Tibial nerve (tissue), 4 donors: Measurements from ENCODE around the gene CCDC92. TPM values are rescaled to one million over a fixed set of nuclear protein-coding genes. Genes with fewer than 3 reads are reported as not detected.

Source experiments
- DNase-seq, 2 donors: peaks; one replicate each; pipeline ENCODE4 v3.0.0-alpha.2; 2019; ENCODE audit warnings: low spot score in 2 of 2
- H3K27ac ChIP-seq, 4 donors: fragments of 200-600 bp; sonication (generic) in 3 of 4; one replicate each; pipeline ENCODE4 v1.5.1; 2017 to 2019; ENCODE audit warnings: mild to moderate bottlenecking in 1 of 4
- H3K27me3 ChIP-seq, 2 donors: fragments of 200-600 bp; sonication (generic) in 1 of 2; one replicate each; pipeline versions ENCODE4 v1.5.1 to v1.6.0; 2017 to 2019
- H3K36me3 ChIP-seq, 3 donors: fragments of 200-600 bp; sonication (generic); one replicate each; pipeline ENCODE4 v1.5.1; 2018 to 2019
- H3K4me1 ChIP-seq, 4 donors: fragments of 200-600 bp; sonication (generic) in 3 of 4; one replicate each; pipeline ENCODE4 v1.5.1; 2017 to 2019
- H3K4me3 ChIP-seq, 4 donors: fragments of 200-600 bp; sonication (generic) in 3 of 4; one replicate each; pipeline ENCODE4 v1.5.1; 2017 to 2019; ENCODE audit warnings: mild to moderate bottlenecking in 1 of 4, moderate library complexity in 1 of 4
- H3K9me3 ChIP-seq, 4 donors: fragments of 200-600 bp; sonication (generic) in 3 of 4; one replicate each; pipeline ENCODE4 v1.5.1; 2017 to 2019
- CTCF ChIP-seq, 5 experiments: fragments of 200-600 bp in 3 of 5; fragments of 450-650 bp in 2 of 5; sonication (generic) in 3 of 5; IDR thresholded peaks; one replicate each; pipeline ENCODE4 v1.5.1; 2016 to 2019; ENCODE audit warnings: antibody characterized with exemption in 5 of 5, mild to moderate bottlenecking in 3 of 5, moderate library complexity in 2 of 5
- EP300 ChIP-seq, 2 donors: sonication (generic); formaldehyde crosslinking; IDR thresholded peaks; one replicate each; pipeline ENCODE4 v1.6.1; 2017; ENCODE audit warnings: antibody characterized with exemption in 2 of 2, mild to moderate bottlenecking in 1 of 2
- POLR2A ChIP-seq, 2 donors: fragments of 450-650 bp; IDR thresholded peaks; one replicate each; pipeline ENCODE4 v1.6.1; 2017; ENCODE audit warnings: antibody characterized with exemption in 2 of 2, mild to moderate bottlenecking in 2 of 2, moderate library complexity in 2 of 2
- WGBS, 2 donors: methylation state at CpG; one replicate each; pipeline ENCODE4 v1.1.5; 2018; 5-methylcytosine and 5-hydroxymethylcytosine counted together
- total RNA-seq, 4 donors: library from RNA; depleted of rRNA; stranded (reverse); fragments of >200 nt; gene quantifications; one replicate each; pipeline ENCODE4 v1.1.0, GENCODE V29; 2016

The CCDC92 gene
- total RNA-seq, 4 donors from 2014 or later, result 41.0 to 46.8 (median 42.6) TPM

DNA sequence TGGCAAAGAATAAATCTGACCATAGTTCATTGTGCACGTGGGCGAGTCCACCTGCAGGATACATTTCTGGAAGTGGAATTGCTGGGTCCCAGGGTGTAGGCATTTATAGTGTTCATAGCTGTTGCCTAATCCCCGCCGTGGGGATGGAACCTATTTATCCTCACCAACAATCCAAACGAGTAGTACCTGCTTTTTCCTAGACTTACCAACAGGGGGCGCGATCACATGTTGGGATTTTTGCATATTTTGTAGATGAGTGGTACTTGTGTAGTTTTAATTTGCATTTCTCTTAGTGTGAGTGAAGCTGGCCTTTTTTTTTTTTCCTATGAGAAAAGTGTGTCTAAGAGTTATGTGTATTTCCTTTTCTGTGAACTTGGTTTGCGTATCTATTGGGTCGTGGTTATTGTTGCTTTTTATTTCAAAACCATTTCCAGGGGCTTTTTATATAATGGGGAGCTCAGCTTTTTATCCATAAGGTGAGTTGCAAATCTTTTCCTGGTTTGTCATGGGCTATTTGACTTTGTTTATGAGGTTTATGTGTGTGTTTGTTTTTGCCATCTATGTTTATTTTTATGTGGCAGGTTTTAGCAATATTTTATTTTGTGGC lies 67.2 kb downstream of the CCDC92 start:
- WGBS, 2 donors, result 29 to 32% methylated on average over 9 of the region's 9 CpGs
- Histone ChIP-seq H3K4me3 (no peak overlapping the region), H3K27ac (no peak overlapping the region), H3K4me1 (peaks cover 0 to 3% (median 1%) of the 10 kb centered on the region in 4 donors), H3K9me3 (no peaks in the 10 kb centered on the region), H3K36me3 (no peaks in the 10 kb centered on the region), H3K27me3 (peaks cover 0 to 15% of the 10 kb centered on the region in 2 donors)
- peak in 1 of 2 donors; percentile 70 for DNase-seq
- TF ChIP-seq CTCF (IDR thresholded peaks at IDR 0.05) (peak; percentile 63 to 70 (median 63)), POLR2A (IDR thresholded peaks at IDR 0.05) (no peak), EP300 (IDR thresholded peaks at IDR 0.05) (no peak)

GRCh38 chr12:123903301-123904065 lies 69.1 kb downstream of the CCDC92 start:
- Histone ChIP-seq H3K4me1 (peaks cover 0 to 3% (median 1%) of the 10 kb centered on the region in 4 donors), H3K27me3 (peaks cover 0 to 28% of the 10 kb centered on the region in 2 donors), H3K9me3 (no peaks in the 10 kb centered on the region), H3K36me3 (no peaks in the 10 kb centered on the region), H3K27ac (no peak overlapping the region), H3K4me3 (no peak overlapping the region)
- 73 to 75% methylated on average over 19 to 22 of the region's 22 CpGs for WGBS, 2 donors
- TF ChIP-seq POLR2A (IDR thresholded peaks at IDR 0.05), result no peak
- no peak for TF ChIP-seq EP300 (IDR thresholded peaks at IDR 0.05)
- no peak for TF ChIP-seq CTCF (IDR thresholded peaks at IDR 0.05)
- DNase-seq, result no peak

DNA sequence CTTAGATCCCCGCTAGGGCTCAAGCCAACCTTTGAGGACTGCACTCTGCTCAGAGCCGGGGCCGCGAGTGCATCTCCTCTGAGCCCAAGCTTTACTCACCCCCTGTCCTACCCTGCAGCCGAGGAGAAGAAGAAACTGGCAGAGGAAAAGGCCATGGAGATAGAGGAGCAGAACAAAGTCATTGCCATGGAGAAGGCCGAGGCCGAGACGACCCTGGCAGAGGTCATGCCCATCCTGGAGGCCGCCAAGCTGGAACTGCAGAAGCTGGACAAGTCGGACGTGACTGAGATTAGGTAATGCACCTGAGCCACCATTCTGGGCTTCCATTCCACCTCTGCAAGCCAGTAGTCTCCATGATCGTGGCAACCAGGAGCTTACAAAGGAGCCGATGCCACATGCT lies 69.8 kb downstream of the CCDC92 start:
- no peak for TF ChIP-seq EP300 (IDR thresholded peaks at IDR 0.05)
- no peak for TF ChIP-seq POLR2A (IDR thresholded peaks at IDR 0.05)
- no peak for TF ChIP-seq CTCF (IDR thresholded peaks at IDR 0.05)
- Histone ChIP-seq H3K27me3 (peaks cover 0 to 28% of the 10 kb centered on the region in 2 donors), H3K27ac (no peak overlapping the region), H3K4me1 (peaks cover 0 to 3% (median 1%) of the 10 kb centered on the region in 4 donors), H3K9me3 (no peaks in the 10 kb centered on the region), H3K36me3 (no peaks in the 10 kb centered on the region), H3K4me3 (no peak overlapping the region)
- DNase-seq, result no peak
- WGBS, 2 donors, result 94 to 96% methylated on average over 13 of the region's 13 CpGs

- no peak for DNase-seq
- no peaks in the 10 kb centered on the region for H3K36me3 ChIP-seq
- peaks cover 0 to 3% (median 0%) of the 10 kb centered on the region in 4 donors for H3K4me1 ChIP-seq
- 40 to 45% methylated on average over 8 to 9 of the region's 9 CpGs for WGBS, 2 donors
- H3K9me3 ChIP-seq, result no peaks in the 10 kb centered on the region
- no peak for TF ChIP-seq CTCF (IDR thresholded peaks at IDR 0.05)
- no peak for TF ChIP-seq EP300 (IDR thresholded peaks at IDR 0.05)
- TF ChIP-seq POLR2A (IDR thresholded peaks at IDR 0.05), result no peak
- H3K4me3 ChIP-seq, result no peak overlapping the region
- H3K27me3 ChIP-seq, result peaks cover 0 to 28% of the 10 kb centered on the region in 2 donors
- no peak overlapping the region for H3K27ac ChIP-seq
Measured at GRCh38 chr12:123900871-123901376, 71.7 kb downstream of the CCDC92 start.

DNA sequence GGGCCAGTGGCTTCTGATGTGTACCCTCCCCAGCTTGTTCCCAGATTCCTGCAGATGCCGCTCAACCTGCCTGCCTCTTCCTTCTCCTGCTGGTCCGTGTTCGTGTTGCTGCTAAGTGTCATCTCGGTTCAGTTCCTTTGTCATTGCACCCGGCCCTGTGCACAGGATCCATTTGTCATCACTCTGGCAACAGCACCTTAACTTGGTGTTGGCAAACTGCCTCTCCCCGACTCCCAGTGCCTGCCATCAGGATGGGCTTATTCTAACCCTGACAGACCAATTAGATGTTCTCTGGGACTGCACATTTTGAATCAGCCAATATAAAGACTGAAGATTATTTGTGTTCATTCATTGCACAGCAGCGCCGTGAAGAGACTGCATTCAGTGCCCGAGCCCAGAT lies 73.3 kb downstream of the CCDC92 start:
- TF ChIP-seq EP300 (IDR thresholded peaks at IDR 0.05) (no peak), POLR2A (IDR thresholded peaks at IDR 0.05) (no peak), CTCF (IDR thresholded peaks at IDR 0.05) (no peak)
- peaks cover 0 to 28% of the 10 kb centered on the region in 2 donors for H3K27me3 ChIP-seq
- 89 to 94% methylated on average over 9 of the region's 9 CpGs for WGBS, 2 donors

More for the DNA sequence above, 73.3 kb downstream of the CCDC92 start:
- H3K9me3 ChIP-seq, result no peaks in the 10 kb centered on the region
- H3K27ac ChIP-seq, result no peak overlapping the region
- no peaks in the 10 kb centered on the region for H3K36me3 ChIP-seq
- no peaks in the 10 kb centered on the region for H3K4me1 ChIP-seq
- DNase-seq, result no peak
- no peak overlapping the region for H3K4me3 ChIP-seq
